Cerebellar nuclear complex (tissue), 1 donor: ENCODE data around the gene LYPLAL1.
"Not testable (repeated sequence)": the region's sequence is repeated elsewhere in the genome, so short reads cannot be mapped to it uniquely, and the experiment has no call there.

Experiments used
- DNase-seq, 2 experiments: peaks; one replicate each; lab custom pipeline; 2025; lab: John Stamatoyannopoulos, UW

The LYPLAL1 gene

GRCh38 chr1:219163401-219163954, 10.2 kb upstream of the LYPLAL1 start:
- DNase-seq, result no peak

DNA sequence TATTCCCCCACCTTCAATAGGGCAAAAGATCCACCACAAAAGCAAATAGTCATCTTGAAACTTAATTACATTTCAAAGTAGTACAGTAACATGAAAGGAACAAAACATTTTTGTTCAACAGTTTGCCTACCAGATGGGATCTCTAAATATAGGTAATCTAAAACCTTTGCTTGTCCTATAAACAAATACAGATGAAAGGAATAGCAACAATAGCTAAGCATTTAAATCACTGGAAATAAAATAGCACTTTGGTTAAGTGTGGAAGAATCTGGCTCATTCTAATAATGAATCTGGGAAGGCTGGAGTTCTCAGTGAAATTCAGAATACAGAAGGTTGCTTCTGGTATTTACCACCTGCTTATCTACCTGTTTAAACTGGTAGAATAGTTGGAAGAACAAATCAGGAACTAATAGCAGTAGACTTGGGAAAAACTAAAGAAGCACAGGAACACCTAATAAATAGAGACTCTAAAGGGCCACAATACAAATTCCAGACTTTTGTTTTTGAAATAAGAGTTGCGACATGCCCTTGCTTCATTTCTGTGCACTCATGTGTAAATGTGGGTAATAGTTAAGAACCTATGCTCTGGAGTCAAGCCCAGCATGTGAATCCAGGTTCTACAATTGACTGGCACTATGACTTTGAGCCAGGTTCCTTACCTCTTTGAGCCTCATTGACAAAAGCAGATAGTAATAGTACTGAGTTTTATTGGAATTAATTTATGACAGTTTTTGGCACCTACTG, 2.3 kb upstream of the LYPLAL1 start:
- DNase-seq, result no peak

GRCh38 chr1:219172821-219173220, 857 bp upstream of the LYPLAL1 start:
- no peak for DNase-seq

DNA sequence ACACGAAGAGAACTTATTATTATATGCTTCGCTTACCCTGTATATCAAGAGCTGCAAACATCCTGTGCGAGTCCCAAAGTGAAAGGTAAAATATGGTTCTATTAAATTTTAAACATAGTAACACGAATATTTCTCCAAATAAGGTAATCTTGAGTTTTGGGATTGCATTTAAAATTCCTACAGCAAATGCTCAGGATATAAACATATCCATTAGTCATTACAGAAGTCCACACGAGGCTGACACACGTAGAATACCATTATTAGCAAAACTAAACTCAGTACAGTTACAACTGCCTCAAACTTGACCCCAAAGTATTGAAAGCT, 282 bp upstream of the LYPLAL1 start:
- no peak for DNase-seq

GRCh38 chr1:219174460-219175211, 958 bp downstream of the LYPLAL1 start:
- no peak for DNase-seq

- no peak for DNase-seq
These were observed 1.5 kb downstream of the LYPLAL1 start for GRCh38 chr1:219175212-219175564.

GRCh38 chr1:219176168-219176567, 2.5 kb downstream of the LYPLAL1 start:
- DNase-seq, result no peak

GRCh38 chr1:219177363-219177762, 3.7 kb downstream of the LYPLAL1 start:
- no peak for DNase-seq

DNA sequence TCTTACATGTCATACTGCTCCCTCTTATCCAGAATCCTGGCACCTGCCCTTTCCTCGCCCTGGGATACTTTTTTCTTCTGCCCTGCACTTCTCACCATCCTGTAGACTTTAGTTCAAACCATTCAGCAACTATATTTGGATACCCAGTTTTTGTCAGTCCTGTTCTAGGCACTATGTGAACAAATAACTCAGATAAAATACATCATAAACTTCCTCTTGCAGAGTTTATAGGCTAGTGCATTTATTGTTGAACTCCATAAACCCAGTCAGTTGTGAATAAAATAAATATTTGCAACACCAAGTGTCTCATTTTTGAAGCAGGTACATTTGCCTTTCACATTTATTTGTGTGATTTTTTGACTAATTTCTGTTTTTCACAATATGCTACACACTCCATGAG, 4.3 kb downstream of the LYPLAL1 start:
- no peak for DNase-seq

- no peak for DNase-seq
These were observed 5.6 kb downstream of the LYPLAL1 start for GRCh38 chr1:219179293-219179692.

GRCh38 chr1:219184337-219184736, 10.7 kb downstream of the LYPLAL1 start:
- no peak for DNase-seq

- no peak for DNase-seq
These were observed 11.9 kb downstream of the LYPLAL1 start for GRCh38 chr1:219185486-219186117.

- DNase-seq, result no peak
These were observed 14.7 kb downstream of the LYPLAL1 start for GRCh38 chr1:219188331-219188803.

- DNase-seq, result no peak
These were observed 15.5 kb downstream of the LYPLAL1 start for GRCh38 chr1:219189021-219189824.

- no peak for DNase-seq
These were observed 16.3 kb downstream of the LYPLAL1 start for GRCh38 chr1:219189952-219190351.

DNA sequence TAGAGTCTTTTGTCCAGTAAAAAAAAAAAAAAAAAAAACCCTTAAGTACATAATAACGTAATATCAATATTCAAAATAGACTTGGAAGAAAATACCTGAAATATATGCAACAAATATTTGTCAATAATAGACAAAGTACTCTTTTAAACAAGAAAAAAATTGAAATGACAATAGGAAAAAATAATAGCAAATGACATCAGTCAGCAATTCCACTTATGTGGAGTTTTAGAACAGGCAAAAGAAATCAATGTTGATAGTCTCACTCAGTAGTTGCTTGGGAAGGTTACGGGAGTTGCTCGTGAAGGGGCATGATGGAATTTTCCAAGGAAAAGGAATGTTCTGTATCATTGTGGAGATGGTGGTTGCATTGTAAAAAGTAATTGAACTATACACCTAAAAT, 16.9 kb downstream of the LYPLAL1 start:
- no peak for DNase-seq

- DNase-seq, result not testable (repeated sequence)
These were observed 22.2 kb downstream of the LYPLAL1 start for GRCh38 chr1:219195833-219196232.

GRCh38 chr1:219201656-219202055, 28.0 kb downstream of the LYPLAL1 start:
- no peak for DNase-seq

- DNase-seq, result no peak
These were observed 28.9 kb downstream of the LYPLAL1 start for GRCh38 chr1:219202567-219202966.

DNA sequence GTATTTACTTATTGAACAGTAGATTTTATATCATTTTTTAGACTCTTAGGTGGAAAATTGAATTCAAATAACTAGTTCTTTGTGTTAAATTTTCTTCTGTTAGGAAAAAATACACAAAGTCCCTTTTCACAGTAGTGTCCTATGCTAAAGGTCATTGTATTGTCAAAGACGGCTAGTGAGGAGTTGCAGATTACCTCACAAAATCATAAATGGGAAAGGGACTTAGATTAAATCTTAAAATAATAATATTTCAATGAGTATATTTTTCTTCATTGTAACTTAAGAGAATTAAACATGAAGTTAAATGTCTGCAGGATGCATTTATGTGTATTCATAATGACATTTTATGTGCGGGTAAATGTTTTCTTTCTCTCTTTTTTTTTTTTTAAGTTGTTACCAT, 32.7 kb downstream of the LYPLAL1 start:
- no peak for DNase-seq

GRCh38 chr1:219209578-219209977, 35.9 kb downstream of the LYPLAL1 start:
- DNase-seq, result no peak

- no peak for DNase-seq
These were observed 36.4 kb downstream of the LYPLAL1 start for GRCh38 chr1:219210067-219210466.
